SK-N-SH (cell line): ENCODE measurements around the gene IKBKE. TPM values are rescaled to one million over a fixed set of nuclear protein-coding genes. Genes with fewer than 3 reads are reported as not detected.

Source experiments
- CTCF ChIA-PET: fragments of 300-600, 350-600 bp; formaldehyde crosslinking; extraction: SDS; loops from one replicate; lab custom pipeline; 2021; lab: Yijun Ruan, JAX
- POLR2A ChIA-PET: fragments of 350-600 bp; sonication (Branson Sonifier 250); formaldehyde crosslinking; extraction: SDS; loops from one replicate; lab custom pipeline; 2020; ENCODE audit warnings: antibody characterized with exemption, inconsistent platforms; lab: Yijun Ruan, JAX
- DNase-seq: peaks from one replicate; pipeline ENCODE4 v3.0.0; 2012
- H2AFZ ChIP-seq: fragments of 200-600 bp; sonication (generic); 2 replicates; pipeline ENCODE4 v1.8.1; 2016; ENCODE audit warnings: antibody characterized with exemption, mild to moderate bottlenecking, low read depth
- H3F3A ChIP-seq: fragments of 200-600 bp; sonication (generic); replicated peaks from 2 replicates; pipeline ENCODE3; 2016; ENCODE audit warnings: antibody characterized with exemption, mild to moderate bottlenecking; ENCODE audit not compliant: insufficient read depth
- H3K27ac ChIP-seq, 2 experiments: fragments of 200-500 bp in 1 of 2; fragments of 200-600 bp in 1 of 2; sonication (Bioruptor generic) in 1 of 2; sonication (generic), shearing (Covaris generic) in 1 of 2; 2 replicates each; pipeline versions ENCODE4 v1.5.1 to v1.6.1; 2014 to 2016; ENCODE audit warnings: low read depth in 2 of 2, inconsistent platforms in 1 of 2, low read length in 1 of 2, mild to moderate bottlenecking in 1 of 2, mixed read lengths in 1 of 2
- H3K27me3 ChIP-seq: fragments of 200-600 bp; sonication (generic), shearing (Covaris generic); 2 replicates; pipeline ENCODE4 v1.6.1; 2016; ENCODE audit warnings: mixed run types; ENCODE audit not compliant: insufficient read depth
- H3K36me3 ChIP-seq, 2 experiments: fragments of 200-500 bp in 1 of 2; fragments of 200-600 bp in 1 of 2; sonication (Bioruptor generic) in 1 of 2; sonication (generic) in 1 of 2; replicated peaks in 1 of 2; 2 replicates each; pipeline versions ENCODE3 to v1.5.1; 2014 to 2016; ENCODE audit warnings: low read length in 1 of 2, mild to moderate bottlenecking in 1 of 2; ENCODE audit not compliant: insufficient read depth in 2 of 2, control insufficient read depth in 1 of 2
- H3K4me1 ChIP-seq, 2 experiments: fragments of 200-500 bp in 1 of 2; fragments of 200-600 bp in 1 of 2; sonication (Bioruptor generic) in 1 of 2; sonication (generic), shearing (Covaris generic) in 1 of 2; 2 replicates each; pipeline versions ENCODE4 v1.5.1 to v1.6.1; 2014 to 2016; ENCODE audit warnings: low read depth in 1 of 2, low read length in 1 of 2, mixed run types in 1 of 2; ENCODE audit not compliant: insufficient read depth in 2 of 2, control insufficient read depth in 1 of 2
- H3K4me2 ChIP-seq: fragments of 200-600 bp; sonication (generic), shearing (Covaris generic); 2 replicates; pipeline ENCODE4 v1.6.1; 2017; ENCODE audit warnings: mixed run types
- H3K4me3 ChIP-seq, 2 experiments: fragments of 200-500 bp in 1 of 2; fragments of 200-600 bp in 1 of 2; sonication (Bioruptor generic) in 1 of 2; sonication (generic), shearing (Covaris generic) in 1 of 2; 2 replicates each; pipeline versions ENCODE4 v1.5.1 to v1.8.1; 2014 to 2016; ENCODE audit warnings: low read depth in 2 of 2, inconsistent platforms in 1 of 2, low read length in 1 of 2, mild to moderate bottlenecking in 1 of 2, mixed read lengths in 1 of 2, moderate library complexity in 1 of 2
- H3K79me2 ChIP-seq: fragments of 200-600 bp; sonication (generic); 2 replicates; pipeline ENCODE4 v1.8.1; 2017; ENCODE audit warnings: mild to moderate bottlenecking; ENCODE audit not compliant: insufficient read depth
- H3K9ac ChIP-seq: fragments of 200-600 bp; sonication (generic); 2 replicates; pipeline ENCODE4 v1.6.1; 2017; ENCODE audit warnings: mixed run types
- H3K9me2 ChIP-seq: fragments of 200-600 bp; sonication (generic); 2 replicates; pipeline ENCODE4 v1.6.1; 2017; ENCODE audit warnings: mixed run types
- H3K9me3 ChIP-seq: fragments of 200-600 bp; sonication (generic); 2 replicates; pipeline ENCODE4 v1.6.1; 2017; ENCODE audit warnings: mixed run types, mild to moderate bottlenecking, moderate library complexity
- H4K20me1 ChIP-seq: fragments of 200-600 bp; sonication (generic); 2 replicates; pipeline ENCODE4 v1.6.1; 2017; ENCODE audit warnings: mild to moderate bottlenecking, mixed run types; ENCODE audit not compliant: insufficient read depth
- CHD2 ChIP-seq: fragments of 150-350 bp; IDR thresholded peaks from 2 replicates; pipeline ENCODE4 v1.6.1; 2018; ENCODE audit warnings: low read length; ENCODE audit not compliant: partially characterized antibody
- ELF1 ChIP-seq: IDR thresholded peaks from 2 replicates; pipeline ENCODE4 v1.4.0; 2012
- EP300 ChIP-seq, 2 experiments: IDR thresholded peaks; 2 replicates each; pipeline versions ENCODE4 v1.4.0 to v1.6.1; 2012; ENCODE audit warnings: borderline replicate concordance in 1 of 2, low read depth in 1 of 2, low read length in 1 of 2
- FOSL2 ChIP-seq: IDR thresholded peaks from 2 replicates; pipeline ENCODE4 v1.4.0; 2012; ENCODE audit warnings: low read depth, mild to moderate bottlenecking, moderate library complexity, borderline replicate concordance
- FOXJ3 ChIP-seq: sonication (generic); formaldehyde crosslinking; IDR thresholded peaks from 2 replicates; pipeline ENCODE4 v1.5.1; 2020; ENCODE audit warnings: mild to moderate bottlenecking, missing genetic modification reagents
- GABPA ChIP-seq: IDR thresholded peaks from 2 replicates; pipeline ENCODE4 v1.4.0; 2012; ENCODE audit warnings: low read depth, mild to moderate bottlenecking
- GATA2 ChIP-seq: sonication (generic); formaldehyde crosslinking; IDR thresholded peaks from 2 replicates; pipeline ENCODE4 v1.5.0; 2020; ENCODE audit warnings: mild to moderate bottlenecking, missing genetic modification reagents
- JUND ChIP-seq: IDR thresholded peaks from 2 replicates; pipeline ENCODE4 v1.4.0; 2012
- MAX ChIP-seq: IDR thresholded peaks from 2 replicates; pipeline ENCODE4 v1.4.0; 2012; ENCODE audit warnings: low read depth
- MEF2A ChIP-seq: IDR thresholded peaks from 2 replicates; pipeline ENCODE4 v1.4.0; 2012; ENCODE audit warnings: low read depth, borderline replicate concordance
- NFIC ChIP-seq: IDR thresholded peaks from 2 replicates; pipeline ENCODE4 v1.4.0; 2012; ENCODE audit warnings: borderline replicate concordance
- PBX3 ChIP-seq: IDR thresholded peaks from 2 replicates; pipeline ENCODE4; 2012
- POLR2AphosphoS5 ChIP-seq: IDR thresholded peaks from 2 replicates; pipeline ENCODE4 v1.6.1; 2012; ENCODE audit warnings: low read depth, low read length
- RCOR1 ChIP-seq: fragments of 150-350 bp; IDR thresholded peaks from 2 replicates; pipeline ENCODE4 v1.6.1; 2017; ENCODE audit warnings: antibody characterized with exemption, low read length
- REST ChIP-seq: IDR thresholded peaks from 2 replicates; pipeline ENCODE4 v1.6.1; 2012; ENCODE audit warnings: mild to moderate bottlenecking, low read depth, low read length, moderate library complexity
- RXRA ChIP-seq: IDR thresholded peaks from 2 replicates; pipeline ENCODE4 v1.4.0; 2012; ENCODE audit warnings: low read depth, mild to moderate bottlenecking, borderline replicate concordance
- SMC3 ChIP-seq: IDR thresholded peaks from 2 replicates; pipeline ENCODE4 v1.6.1; 2012; ENCODE audit warnings: low read depth, low read length, improper control_type of control experiment
- TCF12 ChIP-seq: IDR thresholded peaks from 2 replicates; pipeline ENCODE4 v1.4.0; 2012
- TEAD4 ChIP-seq: IDR thresholded peaks from 2 replicates; pipeline ENCODE4 v1.4.0; 2012; ENCODE audit warnings: mild to moderate bottlenecking, borderline replicate concordance; ENCODE audit not compliant: insufficient read depth
- USF1 ChIP-seq: IDR thresholded peaks from 2 replicates; pipeline ENCODE4 v1.4.0; 2012; ENCODE audit warnings: low read depth, borderline replicate concordance
- USF2 ChIP-seq: fragments of 150-350 bp; IDR thresholded peaks from 2 replicates; pipeline ENCODE4 v1.6.1; 2017; ENCODE audit warnings: antibody characterized with exemption, low read length, low read depth, borderline replicate concordance
- ZBTB33 ChIP-seq: IDR thresholded peaks from 2 replicates; pipeline ENCODE4 v1.4.0; 2012; ENCODE audit warnings: low read depth, borderline replicate concordance
- WGBS: methylation state at CpG from one replicate; pipeline ENCODE4 v1.1.6; 2017; ENCODE audit warnings: low lambda C conversion rate; 5-methylcytosine and 5-hydroxymethylcytosine counted together
- polyA plus RNA-seq, 3 experiments: library from polyadenylated mRNA; depleted of rRNA; stranded (reverse); fragments of >200 nt; gene quantifications; 2 replicates each; pipeline ENCODE4 v1.2.3, GENCODE V29; 2012

The IKBKE gene
- polyA plus RNA-seq, 1 of the 3 experiments (the other 2 are of a cell fraction) = 14.5 TPM

GRCh38 chr1:206503591-206504362 lies 33.5 kb downstream of the IKBKE start:
- peak overlapping the region; percentile 39 to 82; a peak in 3 of 4 replicates for H3K27ac ChIP-seq
- H3K9me2 ChIP-seq = no peaks in the 10 kb centered on the region
- ChIA-PET POLR2A (no interaction called here), CTCF (interaction anchor here (0.7 to 5.2 kb wide), 6 partner anchors 9 to 81 kb away, joined by 3 to 26 read pairs (median 12); no protein-coding TSS in a partner anchor)
- no peak overlapping the region for H3K4me3 ChIP-seq
- peak overlapping the region; percentile 13; the same call in 1 of the 2 replicates for H3K9ac ChIP-seq
- TF ChIP-seq ELF1 = peak; percentile 24
- peak; percentile 71; the same call in 1 of the 2 replicates for TF ChIP-seq RXRA
- peak; percentile 44 for TF ChIP-seq USF1
- peak; percentile 34; the same call in 1 of the 2 replicates for TF ChIP-seq POLR2AphosphoS5
- peak; percentile 93 for TF ChIP-seq FOSL2
- no peak for TF ChIP-seq RCOR1
- peak; percentile 93 for TF ChIP-seq NFIC
- no peak; the same call in 1 of the 2 replicates for TF ChIP-seq PBX3
- no peak for TF ChIP-seq CHD2
- peak; percentile 65; the same call in 1 of the 2 replicates for TF ChIP-seq MAX
- no peak for TF ChIP-seq SMC3
- no peak for TF ChIP-seq REST
- peak; percentile 61; the same call in 1 of the 2 replicates for TF ChIP-seq TEAD4
- TF ChIP-seq ZBTB33 = peak; percentile 32; the same call in 1 of the 2 replicates
- TF ChIP-seq JUND = peak; percentile 93
- TF ChIP-seq EP300 (IDR thresholded peaks at IDR 0.05; ENCODE audit: borderline replicate concordance in 1 of 2, low read depth in 1 of 2, low read length in 1 of 2) = peak in 1 of 2 experiments; percentile 63; a peak in 2 of 4 replicates
- TF ChIP-seq MEF2A = peak; percentile 67; the same call in 1 of the 2 replicates
- TF ChIP-seq GABPA = peak; percentile 49; the same call in 1 of the 2 replicates
- TF ChIP-seq USF2 = no peak
- no peak for TF ChIP-seq FOXJ3 (CRISPR knock-in tag)
- no peak for TF ChIP-seq GATA2 (CRISPR knock-in tag)
- peak; percentile 77 for TF ChIP-seq TCF12
- peak overlapping the region; percentile 56; the same call in 1 of the 2 replicates for H2AFZ ChIP-seq
- no peaks in the 10 kb centered on the region for H3K79me2 ChIP-seq
- H3K36me3 ChIP-seq = no peaks in the 10 kb centered on the region
- H3K27me3 ChIP-seq = no peaks in the 10 kb centered on the region
- 36% methylated on average over 8 of the region's 8 CpGs for WGBS
- H4K20me1 ChIP-seq = no peaks in the 10 kb centered on the region
- peak overlapping the region; percentile 65 for H3K4me2 ChIP-seq
- DNase-seq = no peak
- no peaks in the 10 kb centered on the region for H3K9me3 ChIP-seq
- peaks cover 16 to 22% of the 10 kb centered on the region in 2 experiments; a peak in 3 of 4 replicates for H3K4me1 ChIP-seq
- H3F3A ChIP-seq = peaks cover 28% of the 10 kb centered on the region
